H9 (cell line): Measurements from ENCODE around the gene ATXN7L3. TPM values are rescaled to one million over a fixed set of nuclear protein-coding genes. Genes with fewer than 3 reads are reported as not detected.

Experiments
- DNase-seq: peaks from one replicate; pipeline ENCODE4 v3.0.0-alpha.2; 2017
- H2AFZ ChIP-seq: one replicate; pipeline ENCODE4 v1.6.1; 2013; ENCODE audit warnings: mild to moderate bottlenecking, low read length, control low read depth, moderate library complexity
- H2AK5ac ChIP-seq: 2 replicates; pipeline ENCODE4 v1.6.1; 2013; ENCODE audit warnings: low read length, control low read depth, mixed read lengths; ENCODE audit not compliant: insufficient read length
- H2BK120ac ChIP-seq: one replicate; pipeline ENCODE4 v1.6.1; 2013; ENCODE audit warnings: low read depth, mild to moderate bottlenecking, low read length, control low read depth, inconsistent platforms; ENCODE audit not compliant: poor library complexity, severe bottlenecking
- H2BK12ac ChIP-seq: 2 replicates; pipeline ENCODE4 v1.6.1; 2013; ENCODE audit warnings: low read length, control low read depth, mixed read lengths, low read depth; ENCODE audit not compliant: insufficient read length
- H2BK15ac ChIP-seq: 2 replicates; pipeline ENCODE4 v1.6.1; 2013; ENCODE audit warnings: low read depth, low read length, control low read depth
- H2BK20ac ChIP-seq: one replicate; pipeline ENCODE4 v1.6.1; 2013; ENCODE audit warnings: low read depth, mild to moderate bottlenecking, low read length, control low read depth, inconsistent platforms; ENCODE audit not compliant: poor library complexity, severe bottlenecking
- H2BK5ac ChIP-seq: 2 replicates; pipeline ENCODE4 v1.6.1; 2013; ENCODE audit warnings: low read length, control low read depth, mixed read lengths; ENCODE audit not compliant: insufficient read length
- H3K14ac ChIP-seq: 2 replicates; pipeline ENCODE4 v1.6.1; 2013; ENCODE audit warnings: low read length, control low read depth; ENCODE audit not compliant: insufficient read depth
- H3K18ac ChIP-seq: 2 replicates; pipeline ENCODE4 v1.6.1; 2013; ENCODE audit warnings: low read depth, mild to moderate bottlenecking, mixed read lengths, low read length, control low read depth; ENCODE audit not compliant: insufficient read length
- H3K23ac ChIP-seq: 2 replicates; pipeline ENCODE4 v1.6.1; 2013; ENCODE audit warnings: low read length, control low read depth, mixed read lengths, low read depth; ENCODE audit not compliant: insufficient read length
- H3K23me2 ChIP-seq: 2 replicates; pipeline ENCODE4 v1.6.1; 2013; ENCODE audit warnings: low read depth, mild to moderate bottlenecking, mixed read lengths, low read length, control low read depth; ENCODE audit not compliant: insufficient read length, poor library complexity, severe bottlenecking
- H3K27ac ChIP-seq: 2 replicates; pipeline ENCODE4 v1.5.1; 2013; ENCODE audit warnings: low read length, control low read depth, mixed read lengths, low read depth; ENCODE audit not compliant: insufficient read length
- H3K27me3 ChIP-seq: 2 replicates; pipeline ENCODE4 v1.6.1; 2013; ENCODE audit warnings: low read length, control low read depth, inconsistent platforms; ENCODE audit not compliant: insufficient read depth
- H3K4ac ChIP-seq: 2 replicates; pipeline ENCODE4 v1.6.1; 2013; ENCODE audit warnings: low read depth, mild to moderate bottlenecking, control low read depth, inconsistent platforms, low read length, moderate library complexity
- H3K4me1 ChIP-seq: 2 replicates; pipeline ENCODE4 v1.6.1; 2013; ENCODE audit warnings: low read length, control low read depth, inconsistent platforms; ENCODE audit not compliant: insufficient read depth
- H3K4me2 ChIP-seq: 2 replicates; pipeline ENCODE4 v1.6.1; 2013; ENCODE audit warnings: low read length, control low read depth, mixed read lengths; ENCODE audit not compliant: insufficient read length, insufficient read depth
- H3K56ac ChIP-seq: 2 replicates; pipeline ENCODE4 v1.6.1; 2013; ENCODE audit warnings: low read depth, mild to moderate bottlenecking, mixed read lengths, low read length, control low read depth; ENCODE audit not compliant: insufficient read length
- H3K79me1 ChIP-seq: 2 replicates; pipeline ENCODE4 v1.6.1; 2013; ENCODE audit warnings: low read depth, mild to moderate bottlenecking, moderate library complexity, low read length, control low read depth, inconsistent platforms; ENCODE audit not compliant: insufficient read depth, poor library complexity, severe bottlenecking
- H3K79me2 ChIP-seq: 2 replicates; pipeline ENCODE4 v1.6.1; 2013; ENCODE audit warnings: low read length, control low read depth, inconsistent platforms; ENCODE audit not compliant: insufficient read depth
- H3K9ac ChIP-seq: 2 replicates; pipeline ENCODE4 v1.6.1; 2013; ENCODE audit warnings: low read length, control low read depth, mixed read lengths; ENCODE audit not compliant: insufficient read length; ENCODE audit errors: extremely low read depth
- H3K9me3 ChIP-seq: one replicate; pipeline ENCODE4 v1.6.1; 2013; ENCODE audit warnings: low read depth, low read length, inconsistent platforms; ENCODE audit not compliant: control insufficient read depth
- H3T11ph ChIP-seq: one replicate; pipeline ENCODE4 v1.6.1; 2013; ENCODE audit warnings: mild to moderate bottlenecking, low read length, control low read depth, inconsistent platforms
- H4K20me1 ChIP-seq: one replicate; pipeline ENCODE4 v1.6.1; 2013; ENCODE audit not compliant: control insufficient read depth, insufficient read length, insufficient read depth
- H4K5ac ChIP-seq: 2 replicates; pipeline ENCODE4 v1.6.1; 2013; ENCODE audit warnings: low read depth, mild to moderate bottlenecking, mixed read lengths, low read length, control low read depth; ENCODE audit not compliant: insufficient read length
- H4K8ac ChIP-seq: replicated peaks from 2 replicates; pipeline ENCODE4 v1.6.1; 2013; ENCODE audit warnings: low read length, control low read depth, mixed read lengths, low read depth; ENCODE audit not compliant: insufficient read length
- H4K91ac ChIP-seq: 2 replicates; pipeline ENCODE4 v1.6.1; 2013; ENCODE audit warnings: low read depth, mild to moderate bottlenecking, moderate library complexity, mixed read lengths, low read length, control low read depth; ENCODE audit not compliant: insufficient read length
- H3K27ac Mint-ChIP-seq, 3 experiments: 2 replicates in 2 of 3; 3 replicates in 1 of 3; pipeline ENCODE4 v1.8.0; 2020 to 2021; ENCODE audit warnings: mixed read lengths in 3 of 3, mild to moderate bottlenecking in 1 of 3, moderate library complexity in 1 of 3
- H3K27me3 Mint-ChIP-seq: 2 replicates; pipeline ENCODE4 v1.8.0; 2021; ENCODE audit warnings: low read depth, mild to moderate bottlenecking, moderate library complexity, mixed read lengths
- H3K36me3 Mint-ChIP-seq, 3 experiments: 2 replicates in 2 of 3; 3 replicates in 1 of 3; pipeline ENCODE4 v1.8.0; 2020 to 2021; ENCODE audit warnings: low read depth in 3 of 3, mixed read lengths in 3 of 3; ENCODE audit not compliant: insufficient read depth in 1 of 3
- H3K4me1 Mint-ChIP-seq, 2 experiments: 2 replicates each; pipeline ENCODE4 v1.8.0; 2020; ENCODE audit warnings: mixed read lengths in 2 of 2
- H3K4me3 Mint-ChIP-seq, 2 experiments: 2 replicates in 1 of 2; 3 replicates in 1 of 2; pipeline ENCODE4 v1.8.0; 2020 to 2021; ENCODE audit warnings: mild to moderate bottlenecking in 2 of 2, mixed read lengths in 2 of 2, moderate library complexity in 1 of 2
- H3K9me3 Mint-ChIP-seq, 2 experiments: 2 replicates in 1 of 2; 3 replicates in 1 of 2; pipeline ENCODE4 v1.8.0; 2020; ENCODE audit warnings: mild to moderate bottlenecking in 2 of 2, mixed read lengths in 2 of 2, moderate library complexity in 1 of 2
- CTCF ChIP-seq: fragments of 200-600 bp; sonication (generic); conservative IDR thresholded peaks from 3 replicates; pipeline ENCODE4 v1.8.0; 2021; ENCODE audit warnings: antibody characterized with exemption, mild to moderate bottlenecking
- WGBS: extraction: QIAGEN DNeasy Blood & Tissue Kit; methylation state at CpG from one replicate; pipeline ENCODE4 v1.1.7; 2013; ENCODE audit warnings: missing lambda C conversion rate, low lambda C conversion rate, mixed read lengths; ENCODE audit not compliant: insufficient read length; ENCODE audit errors: extremely low coverage; 5-methylcytosine and 5-hydroxymethylcytosine counted together
- total RNA-seq: library from RNA; stranded (reverse); gene quantifications from 2 replicates; pipeline ENCODE4 v1.2.1, GENCODE V29; 2021

The ATXN7L3 gene
- total RNA-seq, 1 experiment from 2014 or later: 125 TPM

- no peak overlapping the region for H4K5ac ChIP-seq
- no peak for TF ChIP-seq CTCF
- no peak overlapping the region for H2BK120ac ChIP-seq
- no peak overlapping the region for H4K8ac ChIP-seq
- no peaks in the 10 kb centered on the region; the same call in 1 of the 2 replicates for H3K79me2 ChIP-seq
- H2BK20ac ChIP-seq: no peak overlapping the region
- H3T11ph ChIP-seq: no peak overlapping the region
- H3K4ac ChIP-seq: no peak overlapping the region
- no peaks in the 10 kb centered on the region for H3K9me3 ChIP-seq
- H3K18ac ChIP-seq: no peak overlapping the region
- no peak overlapping the region for H3K4me2 ChIP-seq
- H3K9me3 Mint-ChIP-seq: no peaks in the 10 kb centered on the region
- H3K36me3 Mint-ChIP-seq: peaks cover 32 to 75% (median 65%) of the 10 kb centered on the region in 3 experiments
- no peaks in the 10 kb centered on the region for H3K27me3 ChIP-seq
- H3K23me2 ChIP-seq: no peaks in the 10 kb centered on the region
- no peak for DNase-seq
- H2BK12ac ChIP-seq: no peak overlapping the region
- no CpG with 5 or more reads among the region's 2 CpGs for WGBS
- H3K23ac ChIP-seq: no peak overlapping the region
- H3K79me1 ChIP-seq: peaks cover 4% of the 10 kb centered on the region
- no peaks in the 10 kb centered on the region for H3K27me3 Mint-ChIP-seq
- H3K9ac ChIP-seq: no peak overlapping the region
- no peaks in the 10 kb centered on the region for H3K4me1 Mint-ChIP-seq
- H2BK5ac ChIP-seq: no peak overlapping the region
- no peak overlapping the region for H2AFZ ChIP-seq
- H3K4me3 Mint-ChIP-seq: no peak overlapping the region
- H3K27ac Mint-ChIP-seq: no peak overlapping the region
- H3K27ac ChIP-seq: no peak overlapping the region
- no peaks in the 10 kb centered on the region for H3K4me1 ChIP-seq
- no peak overlapping the region for H2BK15ac ChIP-seq
- no peak overlapping the region for H3K14ac ChIP-seq
- no peaks in the 10 kb centered on the region for H4K20me1 ChIP-seq
- no peak overlapping the region for H2AK5ac ChIP-seq
- no peak overlapping the region for H3K56ac ChIP-seq
- H4K91ac ChIP-seq: no peak overlapping the region
Measured at GRCh38 chr17:44155488-44155887, 44.2 kb downstream of the ATXN7L3 start.
